ENCODE data around the gene PLPP7.
"Not testable (repeated sequence)": the region's sequence is repeated elsewhere in the genome, so short reads cannot be mapped to it uniquely, and the experiment has no call there.

The PLPP7 gene

GRCh38 chr9:131307974-131308373, 18.5 kb downstream of the PLPP7 start:
- DNase-seq = no peak

DNA sequence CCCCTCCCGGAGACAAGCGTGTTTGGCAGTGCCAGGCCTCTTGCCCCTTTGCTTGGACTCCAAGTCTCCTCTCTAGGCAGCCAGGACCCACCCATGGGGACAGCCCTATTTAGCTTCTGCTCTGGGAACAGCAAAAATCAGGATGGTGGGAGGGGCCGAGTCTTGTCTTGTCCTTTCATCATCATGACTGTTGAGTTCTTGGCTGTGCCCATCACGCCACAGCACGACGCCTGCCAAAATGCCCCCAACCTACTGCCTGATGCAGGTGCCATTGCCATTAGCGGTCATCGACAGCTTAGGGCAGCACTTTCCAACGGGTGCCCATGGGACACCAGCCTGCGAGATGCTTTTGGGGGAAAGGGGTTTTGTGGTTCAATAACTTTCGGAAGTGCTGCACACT, 18.9 kb downstream of the PLPP7 start:
- no peak for DNase-seq

DNA sequence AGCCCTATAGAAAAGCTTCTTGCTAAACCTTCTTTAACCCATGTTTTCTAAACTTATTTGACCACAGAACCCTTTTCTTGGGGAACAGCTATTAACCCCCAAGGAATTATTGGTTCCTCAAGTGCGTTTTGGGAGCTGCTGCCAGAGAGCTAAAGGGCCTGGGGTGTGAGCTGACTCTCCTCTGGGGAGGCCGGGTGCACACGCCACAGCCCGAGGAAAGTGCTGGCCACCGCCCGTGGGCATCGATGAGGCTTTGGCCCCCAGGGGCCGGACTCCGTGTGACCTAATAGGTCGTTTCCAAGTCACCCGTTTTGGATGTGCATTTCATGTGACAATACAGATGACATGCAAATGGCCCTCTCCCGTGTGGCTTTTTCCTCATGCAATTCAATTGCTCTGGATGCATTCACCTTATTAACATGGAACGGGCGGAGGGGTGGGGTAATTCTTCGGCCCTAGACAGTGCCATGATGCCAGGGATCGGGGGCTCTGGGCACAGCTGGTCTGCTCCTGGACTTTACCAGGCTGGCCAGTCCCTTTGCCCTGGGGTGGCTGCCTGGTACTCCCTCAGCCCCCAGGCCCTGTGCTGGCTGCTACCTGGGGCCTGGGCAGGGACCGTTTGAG, 19.5 kb downstream of the PLPP7 start:
- DNase-seq = no peak

DNA sequence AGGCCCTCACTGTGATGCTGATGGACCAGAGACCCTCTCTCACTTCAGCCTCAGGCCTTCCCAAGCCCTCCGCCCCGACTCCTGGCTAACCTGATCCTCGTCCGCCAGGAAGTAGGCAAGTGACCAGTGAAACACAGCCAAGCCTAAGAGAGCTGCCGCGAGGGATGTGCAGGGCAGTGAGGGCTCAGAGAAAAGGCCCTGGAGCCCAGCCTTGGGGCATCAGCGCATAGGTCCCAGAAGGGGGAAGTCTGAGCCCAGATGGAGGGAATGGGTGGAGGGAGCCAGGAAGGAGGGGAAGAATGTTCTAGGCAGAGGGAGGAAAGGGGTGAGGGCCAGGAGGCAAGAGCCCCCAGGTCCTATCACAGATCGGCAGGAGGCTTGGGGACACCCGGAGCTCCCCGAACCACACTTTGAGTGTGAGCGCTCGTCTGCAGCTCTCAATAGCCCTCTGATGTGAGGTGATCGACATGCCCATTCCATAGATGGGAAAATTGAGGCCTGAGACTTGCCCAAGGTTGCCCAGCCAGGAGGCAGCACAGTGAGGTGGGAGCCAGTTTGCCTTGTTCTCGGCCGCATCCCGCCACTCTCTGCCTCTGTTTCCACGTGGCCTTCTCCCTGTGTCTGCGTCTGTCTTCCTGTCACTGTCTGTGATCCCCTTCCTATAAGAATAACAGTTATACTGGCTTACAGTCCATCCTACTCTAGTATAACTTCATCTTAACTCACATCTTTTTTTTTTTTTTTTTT, 20.2 kb downstream of the PLPP7 start:
- no peak for DNase-seq

- no peak for DNase-seq
Measured at GRCh38 chr9:131310833-131311554, 21.5 kb downstream of the PLPP7 start.

GRCh38 chr9:131312246-131312645, 22.7 kb downstream of the PLPP7 start:
- DNase-seq = no peak

DNA sequence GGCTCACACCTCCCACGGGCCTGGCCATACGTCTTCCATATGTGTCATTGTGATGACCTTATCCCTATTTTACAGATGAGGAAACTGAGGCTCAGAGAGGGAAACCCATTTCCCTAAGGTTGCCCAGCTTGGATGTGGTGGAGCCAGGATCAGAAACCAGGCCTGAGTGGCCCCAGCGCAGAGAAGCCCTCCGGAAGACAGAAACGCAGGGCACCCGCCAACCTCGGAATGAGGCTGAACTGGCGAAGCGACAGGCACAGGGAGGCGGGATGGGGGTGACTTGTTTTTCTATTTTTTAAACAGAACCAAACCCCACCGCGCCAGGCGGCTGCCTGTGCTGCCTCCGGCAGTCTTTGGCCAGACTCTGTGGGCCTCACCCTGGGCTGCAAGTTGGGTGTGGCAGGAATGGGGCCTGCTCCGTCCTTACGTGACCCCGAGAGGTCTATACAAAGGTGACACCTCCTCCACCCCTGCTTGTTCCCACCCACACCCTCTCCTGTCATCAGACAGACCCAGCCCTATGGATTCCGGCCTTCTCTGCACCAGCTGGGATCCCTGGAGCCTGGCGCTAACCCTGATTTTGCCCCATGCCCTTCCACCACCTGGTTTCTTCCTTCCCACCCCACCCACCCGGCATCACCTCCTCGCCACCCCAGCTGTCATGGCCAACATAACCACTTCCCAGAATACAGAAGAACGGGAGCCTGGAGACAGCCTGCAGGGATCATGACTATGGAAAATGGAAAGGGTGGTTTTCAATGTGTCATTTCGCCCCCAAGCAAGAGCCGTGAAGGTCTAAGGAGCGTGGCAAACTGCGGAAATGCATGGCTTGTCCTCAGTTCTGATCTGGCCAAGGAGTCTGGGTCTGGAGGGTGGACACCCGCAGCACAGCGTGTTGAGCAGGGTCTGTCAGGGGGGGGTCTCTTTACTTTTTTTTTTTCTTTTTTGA, 23.6 kb downstream of the PLPP7 start:
- no peak for DNase-seq

GRCh38 chr9:131318231-131319085, 28.9 kb downstream of the PLPP7 start:
- no peak for DNase-seq

DNA sequence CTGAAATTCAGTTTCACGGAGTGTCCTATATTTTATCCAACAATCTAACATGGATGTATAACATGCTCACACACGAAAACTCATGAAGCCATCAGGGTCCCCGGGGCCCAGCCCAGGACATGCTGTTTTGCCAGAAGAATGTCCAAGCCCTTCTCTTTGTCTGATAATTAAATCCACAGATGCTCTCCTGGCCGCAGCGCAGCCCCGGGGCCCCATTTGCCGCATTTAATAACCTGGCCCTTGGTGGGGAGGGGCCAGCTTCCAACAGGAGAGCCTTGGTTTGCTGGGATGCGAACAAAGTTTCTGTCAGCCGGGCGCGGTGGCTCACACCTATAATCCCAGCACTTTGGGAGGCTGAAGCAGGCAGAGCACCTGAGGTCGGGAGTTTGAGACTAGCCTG, 30.0 kb downstream of the PLPP7 start:
- DNase-seq = no peak

DNA sequence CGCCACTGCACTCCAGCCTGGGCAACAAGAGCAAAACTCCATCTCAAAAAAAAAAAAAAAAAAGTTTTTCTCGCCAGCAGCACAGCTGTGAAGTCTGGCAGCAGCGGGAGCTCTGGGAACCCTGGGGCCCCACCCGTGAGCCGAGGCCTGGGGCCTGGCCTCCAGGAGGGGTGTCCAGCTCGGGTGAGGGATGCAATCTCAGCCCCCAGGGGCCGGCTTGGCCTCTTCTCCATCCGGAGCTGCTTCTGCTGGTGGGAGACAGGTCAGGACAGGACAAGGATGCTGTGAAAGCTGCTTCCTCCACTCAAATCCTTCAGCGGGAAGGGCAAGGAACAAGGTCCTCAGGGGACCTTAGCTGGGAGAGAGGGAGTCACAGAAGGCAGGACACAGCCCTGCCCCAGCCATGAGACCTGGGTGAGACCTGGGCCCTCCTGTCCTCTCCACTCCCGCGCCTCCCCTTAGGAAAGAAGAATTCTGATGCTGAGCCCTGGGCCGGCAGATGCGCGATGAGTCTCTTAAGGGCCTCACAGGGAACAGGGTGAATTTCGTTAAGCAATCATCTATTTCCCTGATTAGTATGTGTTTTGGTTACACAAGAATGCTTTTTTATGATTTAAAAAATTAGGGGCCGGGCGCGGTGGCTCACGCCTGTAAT, 30.6 kb downstream of the PLPP7 start:
- no peak for DNase-seq

DNA sequence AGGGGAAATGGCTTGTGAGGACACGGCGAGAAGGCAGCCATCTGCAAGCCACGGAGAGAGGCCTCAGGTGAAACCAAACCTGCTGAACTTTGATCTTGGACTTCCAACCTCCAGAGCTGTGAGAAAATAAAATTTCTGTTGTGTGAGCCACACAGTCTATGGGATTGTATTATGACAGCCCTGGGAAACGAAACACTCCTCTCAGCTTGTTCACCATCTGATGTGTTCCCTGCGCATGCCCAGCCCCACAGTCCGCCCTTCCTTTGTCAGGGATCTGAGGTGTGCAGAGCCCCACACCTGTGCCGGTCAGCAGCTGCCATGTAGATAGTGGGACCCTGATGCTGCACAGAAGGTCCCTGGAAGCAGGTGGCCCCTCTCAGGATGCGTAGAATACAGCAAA, 34.1 kb downstream of the PLPP7 start:
- no peak for DNase-seq

GRCh38 chr9:131324736-131325679, 35.5 kb downstream of the PLPP7 start:
- DNase-seq = no peak

GRCh38 chr9:131329241-131329641, 39.7 kb downstream of the PLPP7 start:
- no peak for DNase-seq

DNA sequence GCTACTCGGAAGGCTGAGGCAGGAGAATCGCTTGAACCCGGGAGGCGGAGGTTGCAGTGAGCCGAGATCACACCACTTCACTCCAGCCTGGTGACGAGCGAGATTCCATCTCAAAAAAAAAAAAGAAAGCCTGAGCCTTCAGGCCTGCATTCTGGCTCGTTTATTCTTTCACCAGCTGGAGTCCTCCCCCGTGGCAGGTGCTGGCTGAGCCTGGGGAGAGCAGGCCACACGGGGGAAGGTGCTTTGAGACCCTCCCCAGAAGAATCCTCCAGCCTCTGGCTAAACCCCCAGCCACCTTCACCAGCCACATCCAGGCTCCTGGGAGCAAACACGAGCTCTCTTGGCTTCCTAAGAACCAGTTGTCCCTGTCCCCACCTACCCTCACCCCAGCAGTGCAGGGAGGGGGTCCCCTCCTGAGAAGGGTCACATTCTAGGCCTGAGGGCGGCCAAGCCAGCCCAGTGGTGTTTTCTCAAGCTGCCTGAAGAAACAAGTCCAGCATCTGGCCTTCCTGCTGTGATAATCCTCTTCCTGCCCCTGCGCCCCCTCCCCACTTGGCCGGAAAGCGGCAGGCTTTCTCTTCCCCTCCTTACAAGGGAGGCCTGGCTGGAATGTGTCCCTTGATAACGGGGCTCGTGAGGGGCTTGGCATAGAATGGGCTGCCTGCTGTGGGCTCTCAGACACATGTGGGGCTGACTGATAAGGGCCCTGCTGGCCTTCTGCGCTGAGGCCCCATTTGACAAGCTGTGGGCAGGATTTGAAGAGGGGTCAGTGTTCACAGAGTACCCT, 41.5 kb downstream of the PLPP7 start:
- DNase-seq = no peak

GRCh38 chr9:131331996-131332395, 42.5 kb downstream of the PLPP7 start:
- not testable (repeated sequence) for DNase-seq

DNA sequence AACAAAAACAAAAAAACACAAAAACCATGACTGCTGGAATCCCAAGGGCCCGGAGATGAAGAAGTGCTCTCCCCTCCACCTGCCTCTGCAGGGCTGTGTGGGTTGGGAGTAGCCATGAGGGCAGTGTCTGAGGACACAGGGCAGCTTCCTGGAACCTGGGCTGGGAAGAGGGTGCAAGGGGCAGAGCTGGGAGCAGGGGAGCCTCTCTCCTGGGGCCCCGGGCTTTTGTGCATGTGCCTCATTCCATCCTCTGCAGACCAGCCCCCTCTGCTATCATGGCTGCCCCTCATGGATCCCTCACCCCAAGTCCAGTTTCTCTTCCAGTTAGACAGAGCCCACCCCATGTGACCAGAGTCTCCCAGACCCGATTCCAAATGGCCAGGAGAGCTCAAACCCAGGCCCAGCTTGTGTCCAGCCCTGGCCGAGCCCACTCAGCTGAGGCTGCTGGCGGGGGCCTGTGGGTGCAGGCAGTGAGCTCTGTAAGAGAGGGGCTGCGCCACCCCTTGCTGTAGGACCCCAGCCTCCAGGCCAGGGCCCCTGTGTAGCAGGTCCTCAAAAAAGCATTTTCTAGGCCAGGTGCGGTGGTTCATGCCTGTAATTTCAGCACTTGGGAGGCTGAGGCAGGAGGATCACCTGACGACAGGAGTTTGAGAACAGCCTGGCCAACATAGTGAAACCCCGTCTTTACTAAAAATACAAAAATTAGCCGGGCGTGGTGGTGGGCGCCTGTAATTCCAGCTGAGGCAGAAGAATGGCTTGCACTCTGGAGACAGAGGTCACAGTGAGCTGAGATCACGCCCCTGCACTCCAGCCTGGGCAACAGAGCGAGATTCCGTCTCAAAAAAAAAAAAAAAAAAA, 44.5 kb downstream of the PLPP7 start:
- no peak for DNase-seq

DNA sequence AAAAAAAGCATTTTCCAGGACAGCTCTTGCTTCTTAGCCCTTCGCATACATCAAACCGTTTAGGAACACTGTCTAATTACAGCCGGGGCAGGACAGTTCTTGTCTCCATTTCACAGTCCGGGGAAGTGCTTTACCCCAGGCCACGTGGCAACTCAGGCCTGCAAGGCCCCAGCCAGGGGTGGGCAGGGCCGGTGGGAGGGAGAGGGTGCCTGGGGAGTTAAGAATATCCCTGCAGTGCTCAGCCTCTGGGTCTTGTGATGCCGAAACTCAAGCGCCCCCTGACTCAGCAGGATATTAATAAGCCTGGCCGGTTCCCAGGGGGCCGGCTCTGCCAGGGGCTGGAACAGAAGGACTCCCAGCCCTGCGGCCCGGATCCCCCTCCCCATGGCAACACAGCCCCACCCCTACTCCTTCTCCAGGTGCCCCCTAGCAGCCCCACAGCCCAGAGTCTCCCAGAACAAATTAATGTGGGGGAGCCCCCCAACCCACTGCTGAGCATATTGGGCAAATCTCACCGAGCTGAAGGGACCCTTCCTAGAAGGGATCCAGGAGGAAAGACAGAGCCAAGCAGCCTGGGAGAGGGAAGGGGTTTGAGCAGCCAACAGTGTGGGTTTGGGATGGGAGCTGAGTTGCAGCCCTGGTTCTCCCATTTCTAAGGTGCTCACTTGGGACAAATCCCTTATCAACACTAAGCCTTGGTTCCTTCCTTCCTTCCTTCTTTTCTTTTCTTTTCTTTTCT, 45.3 kb downstream of the PLPP7 start:
- no peak for DNase-seq

DNA sequence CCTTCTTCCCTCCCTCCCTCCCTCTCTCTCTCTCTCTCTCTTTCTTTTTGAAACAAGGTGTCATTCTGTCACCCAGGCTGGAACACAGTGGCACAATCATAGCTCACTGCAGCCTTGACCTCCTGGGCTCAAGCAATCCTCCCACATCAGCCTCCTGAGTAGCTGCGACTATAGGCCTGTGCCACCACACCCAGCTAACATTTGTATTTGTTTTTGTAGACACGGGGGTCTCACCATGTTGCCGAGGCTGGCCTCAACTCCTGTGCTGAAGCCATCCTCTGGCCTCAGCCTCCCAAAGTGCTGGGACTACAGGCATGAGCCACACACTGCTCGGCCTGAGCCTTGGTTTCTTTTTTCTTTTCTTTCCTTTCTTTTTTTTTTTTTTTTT, 45.8 kb downstream of the PLPP7 start:
- DNase-seq = no peak

Data from NCI-H2081 (cell line).